Measurements from ENCODE around the gene GLIS2.

The GLIS2 gene

DNA sequence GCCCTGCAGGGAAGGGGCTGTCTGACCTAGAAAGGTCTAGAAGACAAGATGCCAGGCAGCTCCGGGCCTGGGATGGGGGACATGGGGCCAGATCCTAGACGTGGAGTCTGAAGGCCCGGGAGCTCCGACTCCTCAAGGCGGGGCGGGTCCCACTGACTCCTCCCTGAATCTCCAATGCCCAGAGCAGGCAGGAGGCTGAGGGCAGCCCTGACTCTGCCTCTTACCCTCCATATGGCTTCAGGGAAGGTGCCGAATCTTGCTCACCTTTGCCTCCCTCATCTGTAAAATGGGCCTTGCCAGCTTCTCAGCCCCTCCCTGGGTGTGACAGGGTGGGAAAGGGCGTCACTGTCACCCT, 70.6 kb downstream of the GLIS2 start:
- H3K9me3 ChIP-seq (ENCODE audit: control insufficient read depth, low read length), result no peaks in the 10 kb centered on the region
- H3K27ac ChIP-seq (ENCODE audit: low read depth, low read length, severe bottlenecking), result peak overlapping the region; percentile 29
- H3K4me1 ChIP-seq (ENCODE audit: control insufficient read depth, insufficient read depth, low read length, poor library complexity, severe bottlenecking), result peaks cover 56% of the 10 kb centered on the region
- peaks cover 25% of the 10 kb centered on the region for H3K36me3 ChIP-seq (ENCODE audit: control insufficient read depth, insufficient read depth, low read length)
- WGBS, 2 experiments (ENCODE audit: insufficient coverage in 2 of 2), result 81% methylated on average over 7 of the region's 8 CpGs
- no peak overlapping the region for H3K4me3 ChIP-seq (ENCODE audit: extremely low read depth, insufficient read depth, low read length, poor library complexity, severe bottlenecking)

DNA sequence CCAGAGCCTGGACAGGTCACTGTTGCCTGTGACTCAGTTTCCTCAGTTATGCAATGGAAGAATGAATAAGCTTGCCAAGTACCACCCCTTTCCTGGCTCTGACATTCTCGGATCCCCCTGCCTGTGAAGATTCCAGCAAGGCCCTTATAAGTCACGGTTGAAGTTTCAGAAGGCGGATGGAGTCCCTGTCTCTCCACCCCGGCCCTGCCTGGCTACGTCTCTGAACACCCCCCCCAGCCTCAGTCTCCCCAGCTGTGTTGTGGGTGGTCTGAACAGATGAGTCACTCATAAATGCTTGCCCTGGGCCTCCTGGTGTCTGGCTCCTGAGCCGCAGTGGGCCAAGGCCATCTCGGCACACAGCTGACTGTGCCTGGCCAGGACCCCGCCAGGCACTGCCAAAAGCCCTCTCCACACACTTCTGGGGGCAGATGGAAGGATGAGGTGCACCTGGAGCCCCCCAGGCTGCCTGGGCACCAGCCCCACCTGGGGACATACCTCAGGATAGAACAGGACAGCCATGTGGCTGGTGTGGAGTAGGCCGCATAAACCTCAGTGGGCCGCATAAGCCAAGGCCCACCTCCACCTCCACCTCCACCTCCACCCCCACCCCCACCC, 71.2 kb downstream of the GLIS2 start:
- H3K27ac ChIP-seq (ENCODE audit: low read depth, low read length, severe bottlenecking), result no peak overlapping the region
- WGBS, 2 experiments (ENCODE audit: insufficient coverage in 2 of 2), result 93 to 96% methylated on average over 7 to 8 of the region's 10 CpGs
- no peak overlapping the region for H3K4me3 ChIP-seq (ENCODE audit: extremely low read depth, insufficient read depth, low read length, poor library complexity, severe bottlenecking)
- H3K36me3 ChIP-seq (ENCODE audit: control insufficient read depth, insufficient read depth, low read length), result peaks cover 21% of the 10 kb centered on the region
- no peaks in the 10 kb centered on the region for H3K9me3 ChIP-seq (ENCODE audit: control insufficient read depth, low read length)
- H3K4me1 ChIP-seq (ENCODE audit: control insufficient read depth, insufficient read depth, low read length, poor library complexity, severe bottlenecking), result peaks cover 63% of the 10 kb centered on the region

DNA sequence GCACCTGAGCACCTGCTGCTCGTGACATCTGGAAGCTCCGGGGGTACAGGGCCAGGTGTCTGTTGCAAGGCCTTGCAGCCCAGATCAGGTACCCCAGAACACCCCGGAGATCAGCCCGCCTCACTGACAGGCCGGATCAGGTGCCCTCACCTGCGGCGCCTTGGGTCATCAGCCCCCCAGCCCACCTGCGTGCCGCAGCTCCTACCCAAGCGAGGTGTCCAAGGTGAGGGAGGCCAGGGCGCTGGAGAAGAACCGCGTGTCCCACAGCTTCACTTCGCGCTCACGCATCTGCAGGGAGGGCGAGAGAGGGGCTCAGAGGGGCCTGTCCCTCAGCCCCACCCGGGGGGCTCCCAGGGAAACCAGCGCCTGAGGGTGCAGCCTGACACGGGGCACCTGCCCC, 71.9 kb downstream of the GLIS2 start:
- Histone ChIP-seq H3K9me3 (ENCODE audit: control insufficient read depth, low read length) (no peaks in the 10 kb centered on the region), H3K4me3 (ENCODE audit: extremely low read depth, insufficient read depth, low read length, poor library complexity, severe bottlenecking) (no peak overlapping the region), H3K4me1 (ENCODE audit: control insufficient read depth, insufficient read depth, low read length, poor library complexity, severe bottlenecking) (peaks cover 70% of the 10 kb centered on the region), H3K27ac (ENCODE audit: low read depth, low read length, severe bottlenecking) (no peak overlapping the region), H3K36me3 (ENCODE audit: control insufficient read depth, insufficient read depth, low read length) (peaks cover 17% of the 10 kb centered on the region)
- WGBS, 2 experiments (ENCODE audit: insufficient coverage in 2 of 2), result 93 to 97% methylated on average over 20 of the region's 20 CpGs

DNA sequence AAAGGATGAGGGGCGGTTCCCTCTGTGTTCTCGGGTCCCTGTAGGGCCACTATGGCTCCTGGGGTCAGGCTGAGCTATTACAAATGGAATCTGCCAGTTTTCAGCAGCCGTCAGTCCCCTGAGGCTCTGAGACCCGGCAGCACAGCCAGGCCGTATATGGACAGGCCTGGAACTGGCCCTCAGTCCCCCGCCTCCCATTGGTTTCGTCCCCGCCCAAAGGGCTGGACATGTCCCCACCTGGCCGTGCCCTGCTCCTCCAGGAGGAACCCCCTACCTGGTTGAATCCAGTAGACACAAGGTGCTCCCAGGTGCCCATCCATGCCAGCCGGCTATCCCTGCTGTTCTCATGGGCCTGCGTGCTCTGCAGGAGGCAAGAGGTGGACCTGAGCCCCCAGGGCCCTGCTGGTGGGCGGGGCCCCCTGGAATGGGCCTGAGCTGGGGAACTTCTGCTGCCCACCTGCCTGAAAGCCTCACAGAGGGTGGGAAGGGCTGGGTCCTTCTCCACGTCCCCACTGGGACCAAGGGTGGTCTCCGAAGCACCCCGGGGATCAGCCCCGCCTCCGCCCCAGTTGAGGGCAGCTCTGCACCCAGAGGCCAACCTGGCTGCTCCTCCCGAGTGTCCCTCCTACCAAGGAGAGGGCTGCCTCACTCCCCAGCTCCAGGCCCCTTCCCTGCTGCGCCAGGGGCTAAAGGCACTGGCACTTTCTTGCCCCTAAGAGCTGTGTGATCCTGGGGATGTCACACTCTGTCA, 72.6 kb downstream of the GLIS2 start:
- H3K27ac ChIP-seq (ENCODE audit: low read depth, low read length, severe bottlenecking), result peak overlapping the region; percentile 76
- no peaks in the 10 kb centered on the region for H3K9me3 ChIP-seq (ENCODE audit: control insufficient read depth, low read length)
- 72 to 80% methylated on average over 18 to 19 of the region's 19 CpGs for WGBS, 2 experiments (ENCODE audit: insufficient coverage in 2 of 2)
- H3K36me3 ChIP-seq (ENCODE audit: control insufficient read depth, insufficient read depth, low read length), result peaks cover 13% of the 10 kb centered on the region
- H3K4me1 ChIP-seq (ENCODE audit: control insufficient read depth, insufficient read depth, low read length, poor library complexity, severe bottlenecking), result peaks cover 76% of the 10 kb centered on the region
- H3K4me3 ChIP-seq (ENCODE audit: extremely low read depth, insufficient read depth, low read length, poor library complexity, severe bottlenecking), result no peak overlapping the region

Data from mesodermal cell (in vitro differentiated cells).